GM12891 (cell line): Measurements from ENCODE around the gene RGS19.

ENCODE experiments used
- PAX5 ChIP-seq: IDR thresholded peaks from 2 replicates; pipeline ENCODE4 v1.6.1; 2011; ENCODE audit warnings: low read length, moderate library complexity, mild to moderate bottlenecking; ENCODE audit not compliant: insufficient read depth, severe bottlenecking
- POLR2A ChIP-seq: IDR thresholded peaks from 2 replicates; pipeline ENCODE4 v1.6.1; 2011; ENCODE audit warnings: low read depth, low read length, control low read depth
- POLR2AphosphoS5 ChIP-seq: IDR thresholded peaks from 2 replicates; pipeline ENCODE4 v1.6.1; 2011; ENCODE audit warnings: low read depth, low read length, control low read depth
- POU2F2 ChIP-seq: IDR thresholded peaks from 2 replicates; pipeline ENCODE4 v1.6.1; 2011; ENCODE audit warnings: low read depth, mild to moderate bottlenecking, control low read depth, low read length, moderate library complexity
- SPI1 ChIP-seq: IDR thresholded peaks from 2 replicates; pipeline ENCODE4 v1.6.1; 2011; ENCODE audit warnings: low read depth, low read length, control low read depth
- TAF1 ChIP-seq: IDR thresholded peaks from 2 replicates; pipeline ENCODE4 v1.6.1; 2011; ENCODE audit warnings: low read depth, low read length, control low read depth

DNA sequence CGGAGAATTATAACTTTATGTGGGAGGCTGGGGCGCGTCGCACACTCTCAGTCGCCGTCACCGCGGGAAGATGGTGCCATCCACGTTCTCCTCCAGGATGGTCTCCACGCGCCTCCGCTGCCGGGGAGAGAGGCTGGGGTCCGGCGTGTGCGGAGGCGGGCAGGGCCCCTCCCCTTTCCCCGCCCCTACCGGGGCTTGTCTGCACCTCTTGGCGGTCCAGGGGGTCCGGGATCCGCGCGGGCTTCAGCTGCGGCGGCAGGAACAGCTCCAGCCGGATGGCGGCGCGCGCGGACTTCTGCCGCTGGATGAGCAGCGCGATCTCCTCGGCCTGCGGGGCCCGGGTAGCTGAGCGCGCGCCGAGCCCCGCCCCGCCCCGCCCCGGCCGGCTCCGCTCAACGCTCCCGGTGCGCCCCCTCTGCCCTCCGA lies 4.1 kb upstream of the RGS19 start:
- TF ChIP-seq POLR2A (no peak), TAF1 (no peak), POLR2AphosphoS5 (no peak), PAX5 (no peak), SPI1 (no peak), POU2F2 (no peak)
